HepG2 (cell line): ENCODE results near the gene TBX22. TPM values are rescaled to one million over a fixed set of nuclear protein-coding genes. Genes with fewer than 3 reads are reported as not detected.
"Not testable (repeated sequence)": the region's sequence is repeated elsewhere in the genome, so short reads cannot be mapped to it uniquely, and the experiment has no call there.

Source experiments
- ATAC-seq: fragments of 200-7000 bp; cut with Tn5 transposase; 3 replicates; pipeline ENCODE4 v1.9.1; 2020; ENCODE audit warnings: mild to moderate bottlenecking, moderate library complexity
- BruUV-seq: library from RNA; stranded (reverse); fragments of 400-500 nt; replicated peaks from 2 replicates; lab custom pipeline; 2021; lab: Mats Ljungman, UMichigan
- CTCF ChIA-PET: fragments of 300-600 bp; formaldehyde crosslinking; extraction: SDS; loops from one replicate; lab custom pipeline; 2021; ENCODE audit warnings: low total read pairs, inconsistent platforms, low intra/inter-chr PET ratio; lab: Yijun Ruan, JAX
- POLR2A ChIA-PET: fragments of 350-600 bp; sonication (Branson Sonifier 250); formaldehyde crosslinking; loops from one replicate; lab custom pipeline; 2020; ENCODE audit warnings: antibody characterized with exemption, inconsistent platforms; lab: Yijun Ruan, JAX
- DNase-seq: peaks from one replicate; pipeline ENCODE4 v3.0.0-alpha.2; 2015; ENCODE audit warnings: low spot score
- FAIRE-seq: peaks from 3 replicates; lab custom pipeline; 2011; peaks lifted over from hg19 to GRCh38; lab: Jason Lieb, UNC
- H2AFZ ChIP-seq: one replicate; pipeline ENCODE4 v1.6.1; 2011; ENCODE audit warnings: low read length, inconsistent platforms
- H3K27ac ChIP-seq: fragments of 300-600 bp; 3 replicates; pipeline ENCODE4 v1.8.0; 2011; ENCODE audit warnings: mixed run types, mild to moderate bottlenecking, mixed read lengths, low read length, inconsistent platforms; ENCODE audit not compliant: insufficient read depth; ENCODE audit errors: extremely low read length
- H3K27me3 ChIP-seq, 2 experiments: fragments of 200-600 bp in 1 of 2; 2 replicates in 1 of 2; 3 replicates in 1 of 2; pipeline versions ENCODE4 v1.6.0 to v1.8.0; 2011; ENCODE audit warnings: low read length in 2 of 2, mild to moderate bottlenecking in 2 of 2, moderate library complexity in 2 of 2, inconsistent platforms in 1 of 2; ENCODE audit not compliant: insufficient read depth in 2 of 2, control insufficient read depth in 1 of 2
- H3K36me3 ChIP-seq, 2 experiments: fragments of 200-600 bp in 1 of 2; replicated peaks in 1 of 2; 2 replicates in 1 of 2; 3 replicates in 1 of 2; pipeline versions ENCODE4 v1.5.1 to v1.8.0; 2011; ENCODE audit warnings: low read length in 2 of 2, inconsistent platforms in 1 of 2; ENCODE audit not compliant: insufficient read depth in 2 of 2, control insufficient read depth in 1 of 2
- H3K4me1 ChIP-seq: 2 replicates; pipeline ENCODE4 v1.5.1; 2012; ENCODE audit warnings: low read length, inconsistent platforms; ENCODE audit not compliant: insufficient read depth
- H3K4me2 ChIP-seq: 2 replicates; pipeline ENCODE4 v1.6.0; 2011; ENCODE audit warnings: low read depth, low read length, inconsistent platforms
- H3K4me3 ChIP-seq, 3 experiments: fragments of 200-600 bp in 1 of 3; sonication (generic), shearing (Covaris generic) in 1 of 3; replicated peaks in 1 of 3; 2 replicates each; pipeline ENCODE4 v1.5.1; 2011 to 2016; ENCODE audit warnings: low read length in 3 of 3, inconsistent platforms in 2 of 3, low read depth in 2 of 3, mild to moderate bottlenecking in 2 of 3, control low read depth in 1 of 3, mixed read lengths in 1 of 3; ENCODE audit not compliant: insufficient read depth in 1 of 3
- H3K79me2 ChIP-seq: one replicate; pipeline ENCODE4 v1.6.1; 2011; ENCODE audit warnings: low read length, inconsistent platforms; ENCODE audit not compliant: insufficient read depth
- H3K9ac ChIP-seq: 2 replicates; pipeline ENCODE4 v1.6.0; 2011; ENCODE audit warnings: mild to moderate bottlenecking, low read depth, low read length, inconsistent platforms; ENCODE audit not compliant: insufficient read depth
- H3K9me3 ChIP-seq: 2 replicates; pipeline ENCODE4 v1.5.1; 2012; ENCODE audit warnings: mild to moderate bottlenecking, low read length
- H4K20me1 ChIP-seq: 2 replicates; pipeline ENCODE4 v1.6.0; 2011; ENCODE audit warnings: inconsistent platforms, mild to moderate bottlenecking, low read length, moderate library complexity; ENCODE audit not compliant: insufficient read depth
- ASH2L ChIP-seq: fragments of 300-600, 200-600 bp; sonication (generic); IDR thresholded peaks from 2 replicates; pipeline ENCODE4 v1.7.0; 2017; ENCODE audit warnings: low read depth, mild to moderate bottlenecking, moderate library complexity, mixed read lengths, low read length; ENCODE audit not compliant: insufficient read length
- IRF1 ChIP-seq: sonication (generic); formaldehyde crosslinking; IDR thresholded peaks from 2 replicates; pipeline ENCODE4 v1.4.0; 2020; ENCODE audit warnings: low read depth, mild to moderate bottlenecking, missing genetic modification reagents
- ZFY ChIP-seq: sonication (generic); formaldehyde crosslinking; IDR thresholded peaks from 2 replicates; pipeline ENCODE4 v1.4.0; 2020; ENCODE audit warnings: missing genetic modification reagents
- ZNF609 ChIP-seq: sonication (generic); formaldehyde crosslinking; IDR thresholded peaks from 2 replicates; pipeline ENCODE4 v1.4.0; 2020; ENCODE audit warnings: mild to moderate bottlenecking, missing genetic modification reagents, borderline replicate concordance
- ZNF652 ChIP-seq: IDR thresholded peaks from 2 replicates; pipeline ENCODE4 v1.6.1; 2016; ENCODE audit warnings: low read depth, borderline replicate concordance
- WGBS: methylation state at CpG from one replicate; pipeline ENCODE4 v1.1.6; 2017; ENCODE audit warnings: low lambda C conversion rate; 5-methylcytosine and 5-hydroxymethylcytosine counted together
- in situ Hi-C: cut with HindIII; loops from 2 replicates; pipeline ENCODE4 v1.10.0; 2017; ENCODE audit warnings: low pct_unique_long_range_greater_than_20kb; ENCODE audit not compliant: extremely low pct_ligation_motif_present
- intact Hi-C: fragments of 100-400 bp; cut with micrococcal nuclease; formaldehyde crosslinking; loops from one replicate; pipeline ENCODE4 v1.10.0; 2022; ENCODE audit not compliant: unreplicated experiment
- polyA plus RNA-seq, 8 experiments: library from polyadenylated mRNA; depleted of rRNA in 3 of 8; stranded (reverse) in 7 of 8; unstranded in 1 of 8; fragments of >200 nt; fragmentation: Illumina TruSeq in 4 of 8; extraction: Trizol in 4 of 8; gene quantifications; 2 replicates each; pipeline versions ENCODE4 v1.2.1 to v1.2.3, GENCODE V29; 2011 to 2016; ENCODE audit warnings: low read depth in 4 of 8, missing spikeins in 1 of 8, mixed read lengths in 1 of 8; ENCODE audit not compliant: insufficient read depth in 1 of 8
- total RNA-seq, 5 experiments: library from RNA; depleted of rRNA; stranded (reverse); fragments of >200 nt; fragmentation: Illumina TruSeq; extraction: Trizol; gene quantifications; 2 replicates each; pipeline ENCODE4 v1.2.3, GENCODE V29; 2016; ENCODE audit warnings: low read depth in 1 of 5
- TF ChIP-seq, protein P1 (sequence below): sonication (generic); formaldehyde crosslinking; IDR thresholded peaks from 2 replicates; pipeline ENCODE4 v1.4.0; 2020; ENCODE audit warnings: mild to moderate bottlenecking, missing genetic modification reagents

TBX22 gene
- total and polyA plus RNA-seq, 2 of the 13 experiments (the other 11 are each of a cell fraction or from before 2014, with no cell fraction given), result not detected

DNA sequence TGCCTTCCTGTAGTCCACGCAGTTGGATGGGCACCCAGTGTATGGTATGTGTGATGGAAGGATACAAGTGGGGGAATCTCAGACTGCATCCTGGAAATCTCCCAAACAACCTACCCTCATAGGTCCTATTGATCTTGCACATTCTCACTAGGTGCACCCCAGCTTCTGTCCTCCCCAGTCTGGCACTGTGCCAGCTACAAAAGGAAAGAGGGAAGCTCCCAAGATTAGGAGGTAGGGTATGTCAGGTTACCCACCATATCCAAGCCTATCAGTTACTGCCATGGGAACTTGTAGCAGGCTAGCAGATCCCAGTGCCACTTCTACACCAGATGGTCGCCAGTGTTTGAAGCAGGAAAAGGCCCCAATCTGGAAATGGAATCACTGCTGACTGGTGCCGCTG lies 11.6 kb downstream of the TBX22 start (continued):
- TF ChIP-seq ZNF609 (CRISPR knock-in tag), result no peak
- no peak for TF ChIP-seq ZNF652 (CRISPR knock-in tag)
- no peak for TF ChIP-seq IRF1 (CRISPR knock-in tag)
- TF ChIP-seq, protein P1, sequence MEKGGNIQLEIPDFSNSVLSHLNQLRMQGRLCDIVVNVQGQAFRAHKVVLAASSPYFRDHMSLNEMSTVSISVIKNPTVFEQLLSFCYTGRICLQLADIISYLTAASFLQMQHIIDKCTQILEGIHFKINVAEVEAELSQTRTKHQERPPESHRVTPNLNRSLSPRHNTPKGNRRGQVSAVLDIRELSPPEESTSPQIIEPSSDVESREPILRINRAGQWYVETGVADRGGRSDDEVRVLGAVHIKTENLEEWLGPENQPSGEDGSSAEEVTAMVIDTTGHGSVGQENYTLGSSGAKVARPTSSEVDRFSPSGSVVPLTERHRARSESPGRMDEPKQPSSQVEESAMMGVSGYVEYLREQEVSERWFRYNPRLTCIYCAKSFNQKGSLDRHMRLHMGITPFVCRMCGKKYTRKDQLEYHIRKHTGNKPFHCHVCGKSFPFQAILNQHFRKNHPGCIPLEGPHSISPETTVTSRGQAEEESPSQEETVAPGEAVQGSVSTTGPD (CRISPR knock-in tag), result no peak
- no peak for TF ChIP-seq ZFY (CRISPR knock-in tag)
- TF ChIP-seq ASH2L, result no peak

- BruUV-seq, FAIRE-seq, H2AFZ ChIP-seq, H3K4me1 ChIP-seq, H3K27me3 ChIP-seq, H3K79me2 ChIP-seq, H3K4me2 ChIP-seq, H3K27ac ChIP-seq, H3K36me3 ChIP-seq, in situ Hi-C loops, DNase-seq, H3K4me3 ChIP-seq, intact Hi-C loops, POLR2A ChIA-PET, H3K9ac ChIP-seq, H4K20me1 ChIP-seq, CTCF ChIA-PET, ATAC-seq: not testable (repeated sequence)
- H3K9me3 ChIP-seq, result peaks cover 31% of the 10 kb centered on the region
- WGBS, result 0% methylated on average over 1 of the region's 6 CpGs
Measured at GRCh38 chrX:80066156-80066555, 51.6 kb downstream of the TBX22 start.

DNA sequence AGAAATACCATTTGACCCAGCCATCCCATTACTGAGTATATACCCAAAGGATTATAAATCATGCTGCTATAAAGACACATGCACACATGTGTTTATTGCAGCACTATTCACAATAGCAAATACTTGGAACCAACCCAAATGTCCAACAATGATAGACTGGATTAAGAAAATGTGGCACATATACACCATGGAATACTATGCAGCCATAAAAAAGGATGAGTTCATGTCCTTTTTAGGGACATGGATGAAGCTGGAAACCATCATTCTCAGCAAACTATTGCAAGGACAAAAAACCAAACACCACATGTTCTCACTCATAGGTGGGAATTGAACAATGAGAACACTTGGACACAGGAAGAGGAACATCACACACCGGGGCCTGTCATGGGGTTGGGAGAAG lies 61.1 kb downstream of the TBX22 start:
- 0% methylated on average over 1 of the region's 1 CpG for WGBS
- CTCF ChIA-PET, H3K4me1 ChIP-seq, DNase-seq, H3K36me3 ChIP-seq, H3K9ac ChIP-seq, H4K20me1 ChIP-seq, in situ Hi-C loops, POLR2A ChIA-PET, BruUV-seq, H3K79me2 ChIP-seq, H3K4me2 ChIP-seq, FAIRE-seq, H3K27ac ChIP-seq, H2AFZ ChIP-seq, H3K4me3 ChIP-seq, H3K27me3 ChIP-seq, intact Hi-C loops, ATAC-seq: not testable (repeated sequence)
- H3K9me3 ChIP-seq, result peaks cover 33% of the 10 kb centered on the region
